Sigmoid colon (tissue), 7 donors: ENCODE measurements around the gene ADD1. TPM values are rescaled to one million over a fixed set of nuclear protein-coding genes. Genes with fewer than 3 reads are reported as not detected.

Experiments
- DNase-seq: peaks from one replicate; pipeline ENCODE4 v3.0.0-alpha.2; 2019
- H3K27ac ChIP-seq, 4 donors: fragments of 200-600 bp; sonication (generic); one replicate each; pipeline ENCODE4 v1.5.1; 2016 to 2019; ENCODE audit warnings: mild to moderate bottlenecking in 1 of 4
- H3K27me3 ChIP-seq, 3 donors: fragments of 200-600 bp; sonication (generic); one replicate each; pipeline ENCODE4 v1.5.1; 2019; ENCODE audit warnings: mild to moderate bottlenecking in 1 of 3
- H3K36me3 ChIP-seq, 4 donors: fragments of 200-600 bp; sonication (generic); one replicate each; pipeline ENCODE4 v1.5.1; 2016 to 2019
- H3K4me1 ChIP-seq, 4 donors: fragments of 200-600 bp; sonication (generic); one replicate each; pipeline ENCODE4 v1.5.1; 2017 to 2019
- H3K4me3 ChIP-seq, 4 donors: fragments of 200-600 bp; sonication (generic); one replicate each; pipeline ENCODE4 v1.5.1; 2017 to 2019; ENCODE audit warnings: mild to moderate bottlenecking in 2 of 4, moderate library complexity in 1 of 4
- H3K9me3 ChIP-seq, 4 donors: fragments of 200-600 bp in 3 of 4; sonication (generic) in 3 of 4; one replicate each; pipeline versions ENCODE4 v1.5.1 to v1.6.1; 2013 to 2019
- EP300 ChIP-seq, 4 donors: sonication (generic); formaldehyde crosslinking; IDR thresholded peaks; one replicate each; pipeline ENCODE4 v1.6.1; 2017; ENCODE audit warnings: antibody characterized with exemption in 4 of 4
- POLR2A ChIP-seq, 2 donors: fragments of 450-650 bp; IDR thresholded peaks; one replicate each; pipeline ENCODE4 v1.6.1; 2016; ENCODE audit warnings: antibody characterized with exemption in 2 of 2, mild to moderate bottlenecking in 2 of 2, moderate library complexity in 2 of 2
- POLR2AphosphoS5 ChIP-seq, 4 donors: sonication (generic); formaldehyde crosslinking; IDR thresholded peaks; one replicate each; pipeline ENCODE4 v1.6.1; 2017; ENCODE audit warnings: antibody characterized with exemption in 4 of 4
- WGBS, 2 donors: extraction: QIAGEN DNeasy Blood & Tissue Kit; methylation state at CpG; one replicate each; pipeline ENCODE4 v1.1.7; 2013; 5-methylcytosine and 5-hydroxymethylcytosine counted together
- intact Hi-C: fragments of 100-400 bp; cut with DNase I; formaldehyde crosslinking; loops from one replicate; pipeline ENCODE4 v1.15.1; 2023
- polyA plus RNA-seq, 3 donors: library from polyadenylated mRNA; stranded (reverse); fragments of 200-250 nt; gene quantifications; one replicate each; pipeline ENCODE4 v1.2.3, GENCODE V29; 2013
- total RNA-seq, 4 donors: library from RNA; depleted of rRNA; stranded (reverse); fragments of >200 nt; gene quantifications; one replicate each; pipeline ENCODE4 v1.1.0, GENCODE V29; 2016
- TF ChIP-seq, protein P1 (sequence below), 4 experiments: fragments of 450-650 bp in 3 of 4; fragments of 200-600 bp in 1 of 4; IDR thresholded peaks; one replicate each; pipeline ENCODE4 v1.5.1; 2016 to 2019; ENCODE audit warnings: antibody characterized with exemption in 4 of 4, mild to moderate bottlenecking in 3 of 4, moderate library complexity in 2 of 4
- donor health status: healthy with polysubstance abuse.
- donor health status: Bipolar disorder and iron deficiency.
- donor health status: healthy.

Gene ADD1
- total and polyA plus RNA-seq, 7 donors: 113 to 378 (median 166) TPM

DNA sequence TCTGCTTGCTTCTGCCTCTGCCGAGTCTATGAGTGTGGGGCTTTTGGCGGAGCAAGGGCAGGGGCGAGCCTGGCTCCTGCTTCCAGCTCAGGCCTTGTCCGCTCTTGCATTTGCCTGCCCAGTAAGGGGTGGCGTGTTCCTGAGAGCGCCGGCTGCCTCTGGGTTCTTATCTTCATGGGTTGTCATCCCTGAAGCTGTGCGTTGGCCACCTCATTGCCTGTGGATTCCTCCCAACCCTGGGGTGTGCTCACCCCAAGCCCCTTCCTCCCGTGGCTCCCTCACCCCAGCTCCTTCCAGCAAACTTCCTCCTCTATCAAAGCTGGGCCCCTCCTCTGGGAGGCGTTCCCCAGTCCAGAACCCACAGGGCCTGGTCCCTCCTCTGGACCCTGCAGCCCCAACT, 33.3 kb upstream of the ADD1 start:
- whole genome bisulfite sequencing, 2 donors: 80 to 90% methylated on average over 10 of the region's 10 CpGs
- no peak for DNase-seq
- Histone ChIP-seq H3K27ac (peak overlapping the region in 2 of 4 donors; percentile 14 to 56), H3K4me3 (no peak overlapping the region), H3K4me1 (peaks cover 0 to 46% (median 36%) of the 10 kb centered on the region in 4 donors), H3K9me3 (no peaks in the 10 kb centered on the region), H3K27me3 (no peaks in the 10 kb centered on the region), H3K36me3 (no peaks in the 10 kb centered on the region)
- intact Hi-C loops: no loop called here
- no peak for TF ChIP-seq POLR2A (IDR thresholded peaks at IDR 0.05)
- no peak for TF ChIP-seq EP300 (IDR thresholded peaks at IDR 0.05)
- TF ChIP-seq, protein P1, sequence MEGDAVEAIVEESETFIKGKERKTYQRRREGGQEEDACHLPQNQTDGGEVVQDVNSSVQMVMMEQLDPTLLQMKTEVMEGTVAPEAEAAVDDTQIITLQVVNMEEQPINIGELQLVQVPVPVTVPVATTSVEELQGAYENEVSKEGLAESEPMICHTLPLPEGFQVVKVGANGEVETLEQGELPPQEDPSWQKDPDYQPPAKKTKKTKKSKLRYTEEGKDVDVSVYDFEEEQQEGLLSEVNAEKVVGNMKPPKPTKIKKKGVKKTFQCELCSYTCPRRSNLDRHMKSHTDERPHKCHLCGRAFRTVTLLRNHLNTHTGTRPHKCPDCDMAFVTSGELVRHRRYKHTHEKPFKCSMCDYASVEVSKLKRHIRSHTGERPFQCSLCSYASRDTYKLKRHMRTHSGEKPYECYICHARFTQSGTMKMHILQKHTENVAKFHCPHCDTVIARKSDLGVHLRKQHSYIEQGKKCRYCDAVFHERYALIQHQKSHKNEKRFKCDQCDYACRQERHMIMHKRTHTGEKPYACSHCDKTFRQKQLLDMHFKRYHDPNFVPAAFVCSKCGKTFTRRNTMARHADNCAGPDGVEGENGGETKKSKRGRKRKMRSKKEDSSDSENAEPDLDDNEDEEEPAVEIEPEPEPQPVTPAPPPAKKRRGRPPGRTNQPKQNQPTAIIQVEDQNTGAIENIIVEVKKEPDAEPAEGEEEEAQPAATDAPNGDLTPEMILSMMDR (IDR thresholded peaks at IDR 0.05): no peak
- TF ChIP-seq POLR2AphosphoS5 (IDR thresholded peaks at IDR 0.05): no peak

DNA sequence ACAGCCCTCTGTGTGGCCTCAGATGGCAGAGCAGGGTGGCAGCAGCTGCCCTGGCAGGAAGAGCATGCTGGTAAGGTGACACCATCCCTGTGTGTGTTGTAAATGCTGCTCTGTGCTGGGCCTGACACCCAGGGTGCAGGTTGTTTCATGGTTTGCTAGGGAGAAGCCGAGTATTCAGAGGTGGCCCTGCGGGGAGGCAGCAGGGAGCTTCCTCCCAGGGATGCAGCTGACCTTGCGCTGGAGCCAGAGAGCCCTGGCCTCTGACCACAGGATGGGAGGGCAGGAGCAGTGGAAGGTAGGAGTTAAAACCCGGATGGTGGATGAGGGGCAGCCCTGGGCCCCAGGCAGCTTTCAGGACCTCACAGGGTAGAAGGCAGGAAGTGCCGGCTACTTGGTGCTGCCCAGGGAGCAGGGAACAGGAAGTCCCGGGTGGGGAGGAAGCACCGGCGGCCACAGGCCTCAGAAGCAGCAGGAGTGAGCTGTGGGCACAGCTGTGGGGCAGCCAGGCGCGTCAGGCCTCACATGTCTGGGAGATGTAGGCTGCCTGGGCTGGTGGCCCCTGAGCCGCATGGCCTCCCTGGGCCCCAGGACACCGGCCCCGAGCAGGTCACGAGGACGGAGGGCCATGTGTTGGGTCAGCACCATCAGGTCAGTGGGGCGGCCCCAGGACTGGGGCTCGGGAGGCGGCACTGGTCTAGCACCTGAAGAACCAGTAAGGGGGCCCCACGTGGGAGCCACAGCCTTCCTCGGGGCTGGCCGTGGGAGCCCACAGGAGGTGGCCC, 31.6 kb upstream of the ADD1 start:
- Histone ChIP-seq H3K9me3 (no peaks in the 10 kb centered on the region), H3K4me3 (peak overlapping the region in 3 of 4 donors; percentile 23 to 33 (median 23)), H3K27ac (peak overlapping the region; percentile 56 to 72 (median 60)), H3K36me3 (no peaks in the 10 kb centered on the region), H3K27me3 (no peaks in the 10 kb centered on the region), H3K4me1 (peaks cover 0 to 30% (median 20%) of the 10 kb centered on the region in 4 donors)
- TF ChIP-seq POLR2AphosphoS5 (IDR thresholded peaks at IDR 0.05) (peak in 2 of 4 donors; percentile 20 to 46), EP300 (IDR thresholded peaks at IDR 0.05) (no peak)
- DNase-seq: peak; percentile 86
- WGBS, 2 donors: 25 to 67% methylated on average over 21 of the region's 21 CpGs
- intact Hi-C loops: no loop called here

- intact Hi-C loops: no loop called here
- 27 to 58% methylated on average over 20 of the region's 20 CpGs for WGBS, 2 donors
- DNase-seq: no peak
- H3K4me3 ChIP-seq: peak overlapping the region in 3 of 4 donors; percentile 23 to 33 (median 23)
- no peaks in the 10 kb centered on the region for H3K9me3 ChIP-seq
- H3K27ac ChIP-seq: peak overlapping the region; percentile 56 to 72 (median 60)
- no peaks in the 10 kb centered on the region for H3K36me3 ChIP-seq
- peaks cover 0 to 27% (median 20%) of the 10 kb centered on the region in 4 donors for H3K4me1 ChIP-seq
- no peaks in the 10 kb centered on the region for H3K27me3 ChIP-seq
- TF ChIP-seq POLR2A (IDR thresholded peaks at IDR 0.05) (no peak), POLR2AphosphoS5 (IDR thresholded peaks at IDR 0.05) (no peak)
- TF ChIP-seq, protein P1 (IDR thresholded peaks at IDR 0.05): no peak
Measured at GRCh38 chr4:2812612-2813354, 30.9 kb upstream of the ADD1 start.

DNA sequence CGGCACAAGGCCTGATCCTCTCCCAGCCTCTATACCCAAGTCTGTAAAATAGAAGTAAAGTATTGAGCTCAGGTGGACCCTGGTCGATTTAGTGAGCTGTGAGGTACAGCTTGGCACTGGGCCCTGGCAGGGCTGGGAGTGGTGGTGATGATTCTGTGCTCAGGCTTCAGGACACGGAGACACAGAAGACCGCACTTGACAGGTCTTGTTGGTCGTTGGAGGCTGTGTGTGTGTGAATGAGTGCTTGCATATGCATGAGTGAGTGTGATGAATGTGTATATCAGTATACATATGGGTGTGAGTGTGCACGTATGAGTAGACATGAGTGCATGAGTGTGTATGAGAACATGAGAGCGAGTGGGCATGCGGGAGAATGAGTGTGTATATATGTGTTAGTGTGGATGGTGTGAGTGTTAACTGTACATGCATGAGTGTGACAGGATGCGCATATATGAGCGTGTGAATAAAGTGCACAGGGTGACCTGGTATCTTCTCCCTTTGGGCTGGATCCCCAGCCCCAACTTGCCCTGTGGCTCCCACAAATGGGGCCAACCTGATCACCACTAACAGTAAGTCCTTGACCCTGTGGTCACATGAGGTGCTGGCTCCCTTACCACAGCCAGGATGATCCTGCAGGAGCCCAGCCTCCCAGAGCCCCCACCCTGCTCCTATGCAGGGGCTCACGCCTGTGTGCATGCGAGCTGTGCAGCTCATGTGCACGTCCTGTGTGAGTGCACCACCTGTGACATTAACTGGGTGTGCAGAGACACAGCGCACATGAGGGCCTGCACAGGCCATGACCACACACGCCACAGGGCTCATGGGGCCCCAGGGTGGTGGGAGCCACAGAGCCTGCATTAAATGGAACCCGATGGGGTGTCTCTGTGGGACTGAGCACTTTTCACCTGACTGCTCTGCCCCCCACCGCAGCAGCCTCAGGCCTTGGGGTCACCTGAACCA, 29.9 kb upstream of the ADD1 start:
- no peaks in the 10 kb centered on the region for H3K9me3 ChIP-seq
- intact Hi-C loops: no loop called here
- H3K27me3 ChIP-seq: no peaks in the 10 kb centered on the region
- peaks cover 0 to 33% (median 27%) of the 10 kb centered on the region in 4 donors for H3K4me1 ChIP-seq
- WGBS, 2 donors: 65 to 88% methylated on average over 17 of the region's 17 CpGs
- H3K27ac ChIP-seq: peak overlapping the region in 1 of 4 donors; percentile 56
- TF ChIP-seq, protein P1 (IDR thresholded peaks at IDR 0.05): no peak
- no peak for TF ChIP-seq POLR2AphosphoS5 (IDR thresholded peaks at IDR 0.05)
- no peak for TF ChIP-seq EP300 (IDR thresholded peaks at IDR 0.05)
- no peak for TF ChIP-seq POLR2A (IDR thresholded peaks at IDR 0.05)
- no peaks in the 10 kb centered on the region for H3K36me3 ChIP-seq
- no peak for DNase-seq
- peak overlapping the region in 3 of 4 donors; percentile 23 to 33 (median 23) for H3K4me3 ChIP-seq
